Measurements from ENCODE around the gene CASK. TPM values are rescaled to one million over a fixed set of nuclear protein-coding genes. Genes with fewer than 3 reads are reported as not detected.

Gene CASK
- total RNA-seq, 1 experiment from 2014 or later, result 163 TPM

GRCh38 chrX:41541386-41541785, 382.0 kb downstream of the CASK start:
- Mint-ChIP-seq H3K4me1 (ENCODE audit: low read depth, unreplicated experiment) (no peaks in the 10 kb centered on the region), H3K36me3 (ENCODE audit: insufficient read depth, unreplicated experiment) (peaks cover 22% of the 10 kb centered on the region), H3K4me3 (ENCODE audit: unreplicated experiment) (no peak overlapping the region), H3K9me3 (ENCODE audit: unreplicated experiment) (no peaks in the 10 kb centered on the region), H3K27ac (ENCODE audit: unreplicated experiment) (no peak overlapping the region), H3K27me3 (ENCODE audit: insufficient read depth, unreplicated experiment) (no peaks in the 10 kb centered on the region)
- ChIA-PET POLR2A (no interaction called here), CTCF (no interaction called here)
- no peak overlapping the region for H3K4me3 ChIP-seq (ENCODE audit: low read depth, low read length)
- no TSS peak for BruUV-seq (replicated peaks)
- H3K4me1 ChIP-seq, result peaks cover 27% of the 10 kb centered on the region
- H3K27me3 ChIP-seq (replicated peaks; ENCODE audit: control insufficient read depth, insufficient read depth, low read length), result no peaks in the 10 kb centered on the region
- H3K9me3 ChIP-seq, result no peaks in the 10 kb centered on the region
- no peak for TF ChIP-seq CTCF (IDR thresholded peaks at IDR 0.05; ENCODE audit: insufficient read depth in 1 of 2, low read depth in 1 of 2, low read length in 1 of 2, severe bottlenecking in 1 of 2, unreplicated experiment in 1 of 2)
- intact Hi-C loops (cut with micrococcal nuclease; ENCODE audit: unreplicated experiment), result no loop called here
- no peak for DNase-seq
- no peaks in the 10 kb centered on the region for H3K36me3 ChIP-seq (ENCODE audit: control insufficient read depth, insufficient read depth, low read length)

- DNase-seq, result no peak
- intact Hi-C loops (cut with micrococcal nuclease; ENCODE audit: unreplicated experiment), result no loop called here
- no peaks in the 10 kb centered on the region for H3K36me3 ChIP-seq (ENCODE audit: control insufficient read depth, insufficient read depth, low read length)
- BruUV-seq (replicated peaks), result no TSS peak
- no peaks in the 10 kb centered on the region for H3K27me3 ChIP-seq (replicated peaks; ENCODE audit: control insufficient read depth, insufficient read depth, low read length)
- Mint-ChIP-seq H3K27ac (ENCODE audit: unreplicated experiment) (no peak overlapping the region), H3K4me1 (ENCODE audit: low read depth, unreplicated experiment) (no peaks in the 10 kb centered on the region), H3K27me3 (ENCODE audit: insufficient read depth, unreplicated experiment) (no peaks in the 10 kb centered on the region), H3K9me3 (ENCODE audit: unreplicated experiment) (no peaks in the 10 kb centered on the region), H3K4me3 (ENCODE audit: unreplicated experiment) (no peak overlapping the region), H3K36me3 (ENCODE audit: insufficient read depth, unreplicated experiment) (peaks cover 14% of the 10 kb centered on the region)
- CTCF ChIA-PET, result no interaction called here
- peaks cover 25% of the 10 kb centered on the region for H3K4me1 ChIP-seq
- POLR2A ChIA-PET, result no interaction called here
- no peak overlapping the region for H3K4me3 ChIP-seq (ENCODE audit: low read depth, low read length)
- H3K9me3 ChIP-seq, result no peaks in the 10 kb centered on the region
- TF ChIP-seq CTCF (IDR thresholded peaks at IDR 0.05; ENCODE audit: insufficient read depth in 1 of 2, low read depth in 1 of 2, low read length in 1 of 2, severe bottlenecking in 1 of 2, unreplicated experiment in 1 of 2), result no peak
These were observed 384.6 kb downstream of the CASK start for GRCh38 chrX:41538707-41539106.

GRCh38 chrX:41530085-41530484, 393.3 kb downstream of the CASK start:
- ChIA-PET CTCF (no interaction called here), POLR2A (no interaction called here)
- no peaks in the 10 kb centered on the region for H3K4me1 ChIP-seq
- H3K27me3 ChIP-seq (replicated peaks; ENCODE audit: control insufficient read depth, insufficient read depth, low read length), result no peaks in the 10 kb centered on the region
- Mint-ChIP-seq H3K4me1 (ENCODE audit: low read depth, unreplicated experiment) (peaks cover 6% of the 10 kb centered on the region), H3K27me3 (ENCODE audit: insufficient read depth, unreplicated experiment) (no peaks in the 10 kb centered on the region), H3K36me3 (ENCODE audit: insufficient read depth, unreplicated experiment) (peaks cover 32% of the 10 kb centered on the region), H3K27ac (ENCODE audit: unreplicated experiment) (no peak overlapping the region), H3K4me3 (ENCODE audit: unreplicated experiment) (no peak overlapping the region), H3K9me3 (ENCODE audit: unreplicated experiment) (no peaks in the 10 kb centered on the region)
- TF ChIP-seq CTCF (IDR thresholded peaks at IDR 0.05; ENCODE audit: insufficient read depth in 1 of 2, low read depth in 1 of 2, low read length in 1 of 2, severe bottlenecking in 1 of 2, unreplicated experiment in 1 of 2), result no peak
- no peak for DNase-seq
- H3K36me3 ChIP-seq (ENCODE audit: control insufficient read depth, insufficient read depth, low read length), result no peaks in the 10 kb centered on the region; the same call in 1 of the 2 replicates
- no TSS peak for BruUV-seq (replicated peaks)
- H3K9me3 ChIP-seq, result no peaks in the 10 kb centered on the region
- intact Hi-C loops (cut with micrococcal nuclease; ENCODE audit: unreplicated experiment), result no loop called here
- no peak overlapping the region for H3K4me3 ChIP-seq (ENCODE audit: low read depth, low read length)
